ENCODE results near the gene TSHZ2. TPM values are rescaled to one million over a fixed set of nuclear protein-coding genes. Genes with fewer than 3 reads are reported as not detected.

Gene TSHZ2
- total and polyA plus RNA-seq, 2 donors (not counting 1 experiment from before 2014, with no cell fraction given) = 1.00 to 5.7 TPM

GRCh38 chr20:53490620-53491019 lies 518.5 kb downstream of the TSHZ2 start:
- WGBS (ENCODE audit: insufficient coverage) = no CpG with 5 or more reads among the region's 3 CpGs
- no peak overlapping the region for H3K27ac Mint-ChIP-seq
- no peak for TF ChIP-seq EZH2 (IDR thresholded peaks at IDR 0.05; ENCODE audit: borderline replicate concordance, insufficient read depth, low read depth, low read length, poor library complexity, severe bottlenecking)
- TF ChIP-seq CTCF (IDR thresholded peaks at IDR 0.05) = no peak

DNA sequence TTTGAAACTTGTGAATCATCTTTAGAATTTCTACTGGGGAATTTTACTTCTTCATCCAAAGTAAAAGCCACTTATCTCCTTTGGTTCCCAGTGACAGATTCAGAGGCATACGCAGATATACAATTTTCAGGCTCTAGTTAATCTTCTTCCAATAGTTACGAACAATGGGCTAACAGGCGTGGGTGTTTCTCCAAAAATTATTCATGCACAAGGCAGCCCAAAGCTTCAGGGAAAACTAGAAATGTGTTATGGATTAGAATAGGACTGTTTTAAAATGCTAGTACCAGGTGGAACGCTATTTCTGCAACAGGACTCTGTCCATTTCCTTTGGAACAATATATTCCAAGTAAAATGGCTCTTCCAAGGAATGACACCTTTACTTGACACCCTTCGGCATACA lies 519.3 kb downstream of the TSHZ2 start:
- DNase-seq (no peak), ATAC-seq (ENCODE audit: low read depth) (no peak)
- Histone ChIP-seq H3K27ac (ENCODE audit: low read length in 2 of 2) (no peak overlapping the region), H3K27me3 (replicated peaks in 1 of 4; ENCODE audit: control extremely low read depth in 1 of 4, control insufficient read depth in 3 of 4, insufficient read depth in 4 of 4, low read length in 3 of 4) (no peaks in the 10 kb centered on the region), H3K4me1 (ENCODE audit: control insufficient read depth in 2 of 2, insufficient read depth in 2 of 2, low read length in 2 of 2) (no peaks in the 10 kb centered on the region), H4K20me1 (ENCODE audit: control insufficient read depth, insufficient read depth, low read length, poor library complexity, severe bottlenecking) (no peaks in the 10 kb centered on the region), H3K79me2 (ENCODE audit: control insufficient read depth, insufficient read depth, low read length) (no peaks in the 10 kb centered on the region), H3K9me3 (ENCODE audit: control extremely low read depth in 1 of 3, control insufficient read depth in 2 of 3, insufficient read depth in 1 of 3, low read length in 2 of 3) (no peaks in the 10 kb centered on the region), H2AFZ (ENCODE audit: insufficient read depth, low read depth, low read length, poor library complexity, severe bottlenecking) (no peak overlapping the region), H3K4me3 (ENCODE audit: control extremely low read depth in 1 of 5, extremely low read depth in 1 of 5, insufficient read depth in 1 of 5, low read depth in 2 of 5, low read length in 4 of 5) (no peak overlapping the region), H3K36me3 (replicated peaks in 1 of 2; ENCODE audit: control extremely low read depth in 1 of 2, control insufficient read depth in 1 of 2, extremely low read depth in 1 of 2, insufficient read depth in 2 of 2, low read length in 1 of 2) (no peaks in the 10 kb centered on the region), H3K9ac (ENCODE audit: low read length) (no peak overlapping the region), H3K4me2 (replicated peaks; ENCODE audit: low read depth, low read length, poor library complexity, severe bottlenecking) (no peak overlapping the region)
- Mint-ChIP-seq H3K27ac (no peak overlapping the region), H3K27me3 (peaks cover 13% of the 10 kb centered on the region), H3K9me3 (ENCODE audit: insufficient read depth) (no peaks in the 10 kb centered on the region), H3K4me3 (no peak overlapping the region), H3K4me1 (no peaks in the 10 kb centered on the region)
- CTCF ChIA-PET = no interaction called here
- intact Hi-C loops (cut with micrococcal nuclease) = no loop called here
- 100% methylated on average over 2 of the region's 5 CpGs for WGBS (ENCODE audit: insufficient coverage)
- POLR2A ChIA-PET = interaction anchor here (0.6 kb wide), 1 partner anchor 345 kb away, joined by 6 read pairs; no protein-coding TSS in a partner anchor
- TF ChIP-seq EZH2 (IDR thresholded peaks at IDR 0.05; ENCODE audit: borderline replicate concordance, insufficient read depth, low read depth, low read length, poor library complexity, severe bottlenecking) (no peak), CTCF (IDR thresholded peaks at IDR 0.05) (no peak)

More at GRCh38 chr20:53490620-53491019, 518.5 kb downstream of the TSHZ2 start:
- Histone ChIP-seq H3K9ac (ENCODE audit: low read length) (no peak overlapping the region), H3K4me2 (replicated peaks; ENCODE audit: low read depth, low read length, poor library complexity, severe bottlenecking) (no peak overlapping the region), H3K27me3 (replicated peaks in 1 of 4; ENCODE audit: control extremely low read depth in 1 of 4, control insufficient read depth in 3 of 4, insufficient read depth in 4 of 4, low read length in 3 of 4) (no peaks in the 10 kb centered on the region), H4K20me1 (ENCODE audit: control insufficient read depth, insufficient read depth, low read length, poor library complexity, severe bottlenecking) (no peaks in the 10 kb centered on the region), H3K4me3 (ENCODE audit: control extremely low read depth in 1 of 5, extremely low read depth in 1 of 5, insufficient read depth in 1 of 5, low read depth in 2 of 5, low read length in 4 of 5) (no peak overlapping the region), H3K4me1 (ENCODE audit: control insufficient read depth in 2 of 2, insufficient read depth in 2 of 2, low read length in 2 of 2) (no peaks in the 10 kb centered on the region), H3K36me3 (replicated peaks in 1 of 2; ENCODE audit: control extremely low read depth in 1 of 2, control insufficient read depth in 1 of 2, extremely low read depth in 1 of 2, insufficient read depth in 2 of 2, low read length in 1 of 2) (no peaks in the 10 kb centered on the region), H3K79me2 (ENCODE audit: control insufficient read depth, insufficient read depth, low read length) (no peaks in the 10 kb centered on the region), H3K27ac (ENCODE audit: low read length in 2 of 2) (no peak overlapping the region), H3K9me3 (ENCODE audit: control extremely low read depth in 1 of 3, control insufficient read depth in 2 of 3, insufficient read depth in 1 of 3, low read length in 2 of 3) (no peaks in the 10 kb centered on the region), H2AFZ (ENCODE audit: insufficient read depth, low read depth, low read length, poor library complexity, severe bottlenecking) (no peak overlapping the region)
- H3K4me1 Mint-ChIP-seq = no peaks in the 10 kb centered on the region
- no peak for ATAC-seq (ENCODE audit: low read depth)
- ChIA-PET CTCF (no interaction called here), POLR2A (no interaction called here)
- H3K27me3 Mint-ChIP-seq = peaks cover 7% of the 10 kb centered on the region
- intact Hi-C loops (cut with micrococcal nuclease) = no loop called here
- DNase-seq = no peak
- no peak overlapping the region for H3K4me3 Mint-ChIP-seq
- no peaks in the 10 kb centered on the region for H3K9me3 Mint-ChIP-seq (ENCODE audit: insufficient read depth)
